ENCODE results near the gene ST6GAL1.

The ST6GAL1 gene

DNA sequence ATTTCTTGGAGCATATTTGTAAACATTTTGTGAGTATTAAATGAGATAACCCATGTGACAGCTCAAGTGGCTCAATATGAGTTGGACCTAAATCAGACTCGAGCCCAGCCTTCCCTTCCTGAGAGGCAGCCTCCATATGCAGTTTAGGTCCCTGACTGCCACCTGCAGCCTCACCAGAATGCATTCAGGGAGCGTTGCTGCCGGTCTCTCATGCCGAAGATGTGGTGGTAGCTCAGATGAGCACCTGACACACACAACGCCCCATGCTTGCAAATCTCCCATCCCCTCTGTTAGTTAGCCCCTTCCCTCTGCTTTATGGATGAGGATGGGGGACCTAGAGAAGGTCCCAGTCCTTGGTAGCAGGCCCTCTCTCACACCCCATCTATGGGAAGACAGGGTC is 9.2 kb downstream of the ST6GAL1 start:
- no peak for DNase-seq
- POLR2A ChIA-PET: no interaction called here
- WGBS (ENCODE audit: insufficient coverage): 92% methylated on average over 5 of the region's 5 CpGs
- H3K36me3 ChIP-seq (ENCODE audit: control insufficient read depth in 4 of 4, insufficient read depth in 4 of 4, low read length in 3 of 4): peaks cover 8 to 29% (median 14%) of the 10 kb centered on the region in 4 experiments
- H3K4me3 ChIP-seq (ENCODE audit: control insufficient read depth in 1 of 7, extremely low read depth in 1 of 7, insufficient read depth in 4 of 7, low read depth in 2 of 7, low read length in 6 of 7): no peak overlapping the region
- H3K27me3 ChIP-seq (replicated peaks in 2 of 5; ENCODE audit: control insufficient read depth in 4 of 5, insufficient read depth in 5 of 5, low read length in 4 of 5): no peaks in the 10 kb centered on the region
- CTCF ChIA-PET: interaction anchor here (1.0 to 1.7 kb wide), 3 partner anchors 8 to 90 kb away, joined by 3 to 8 read pairs (median 5); partner anchors contain the start of gene ST6GAL1
- H3K4me1 ChIP-seq (ENCODE audit: control extremely low read depth in 1 of 4, control insufficient read depth in 4 of 4, insufficient read depth in 4 of 4, low read length in 3 of 4): peaks cover 0 to 5% (median 1%) of the 10 kb centered on the region in 4 experiments
- no peak overlapping the region for H3K27ac ChIP-seq (ENCODE audit: insufficient read depth in 1 of 2, low read depth in 1 of 2, low read length in 2 of 2, poor library complexity in 1 of 2, severe bottlenecking in 2 of 2)
- no peaks in the 10 kb centered on the region for H3K9me3 ChIP-seq (ENCODE audit: control extremely low read depth in 1 of 5, control insufficient read depth in 4 of 5, insufficient read depth in 2 of 5, low read depth in 1 of 5, low read length in 4 of 5)

DNA sequence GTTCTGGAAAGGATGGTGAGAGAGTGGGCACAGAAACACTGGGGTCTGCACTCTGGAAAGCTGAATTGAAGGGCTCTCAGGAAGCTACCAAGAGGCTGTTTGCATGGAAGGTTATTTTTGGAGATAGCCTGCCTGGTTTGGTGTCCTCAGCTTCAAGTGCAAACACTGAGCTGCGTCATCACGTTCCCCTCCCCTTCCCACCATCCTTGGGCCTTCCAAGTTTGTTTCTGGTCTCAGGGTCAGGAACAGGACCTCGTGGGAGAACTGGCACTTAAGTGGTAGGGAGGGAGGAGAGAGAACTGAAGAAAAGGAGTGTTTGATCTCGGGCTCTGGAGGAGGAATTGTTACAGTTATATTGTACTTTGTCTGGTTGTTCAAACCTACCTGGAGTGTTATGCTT is 10.6 kb downstream of the ST6GAL1 start:
- CTCF ChIA-PET: interaction anchor here (0.7 to 1.7 kb wide), 2 partner anchors 10 to 91 kb away, joined by 3 to 8 read pairs; partner anchors contain the start of gene ST6GAL1
- peaks cover 8 to 22% (median 18%) of the 10 kb centered on the region in 4 experiments for H3K36me3 ChIP-seq (ENCODE audit: control insufficient read depth in 4 of 4, insufficient read depth in 4 of 4, low read length in 3 of 4)
- H3K4me3 ChIP-seq (ENCODE audit: control insufficient read depth in 1 of 7, extremely low read depth in 1 of 7, insufficient read depth in 4 of 7, low read depth in 2 of 7, low read length in 6 of 7): no peak overlapping the region
- 67% methylated on average over 1 of the region's 4 CpGs for WGBS (ENCODE audit: insufficient coverage)
- no peaks in the 10 kb centered on the region for H3K27me3 ChIP-seq (replicated peaks in 2 of 5; ENCODE audit: control insufficient read depth in 4 of 5, insufficient read depth in 5 of 5, low read length in 4 of 5)
- H3K4me1 ChIP-seq (ENCODE audit: control extremely low read depth in 1 of 4, control insufficient read depth in 4 of 4, insufficient read depth in 4 of 4, low read length in 3 of 4): peaks cover 0 to 5% (median 1%) of the 10 kb centered on the region in 4 experiments
- DNase-seq: no peak
- no peak overlapping the region for H3K27ac ChIP-seq (ENCODE audit: insufficient read depth in 1 of 2, low read depth in 1 of 2, low read length in 2 of 2, poor library complexity in 1 of 2, severe bottlenecking in 2 of 2)
- POLR2A ChIA-PET: no interaction called here
- H3K9me3 ChIP-seq (ENCODE audit: control extremely low read depth in 1 of 5, control insufficient read depth in 4 of 5, insufficient read depth in 2 of 5, low read depth in 1 of 5, low read length in 4 of 5): no peaks in the 10 kb centered on the region

DNA sequence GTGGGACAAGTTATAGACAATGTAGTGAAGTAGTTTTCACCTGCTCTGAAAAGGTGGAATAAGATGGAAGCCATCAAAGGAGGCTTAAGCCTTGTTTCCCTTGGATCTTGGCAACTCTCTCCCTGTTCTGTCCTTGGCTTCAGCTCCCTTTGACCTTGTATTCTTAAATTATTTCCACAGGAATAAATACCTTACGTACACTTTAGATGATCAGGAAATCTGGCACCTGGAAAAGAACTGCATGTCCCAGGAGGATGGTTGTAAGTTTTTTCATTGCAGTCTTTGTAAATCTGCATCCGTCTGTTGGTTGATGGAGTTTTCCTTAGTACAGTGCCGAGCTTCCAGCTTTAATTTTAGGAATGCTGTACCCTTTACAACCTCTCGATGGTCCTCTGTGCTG is 11.8 kb downstream of the ST6GAL1 start:
- POLR2A ChIA-PET: no interaction called here

DNA sequence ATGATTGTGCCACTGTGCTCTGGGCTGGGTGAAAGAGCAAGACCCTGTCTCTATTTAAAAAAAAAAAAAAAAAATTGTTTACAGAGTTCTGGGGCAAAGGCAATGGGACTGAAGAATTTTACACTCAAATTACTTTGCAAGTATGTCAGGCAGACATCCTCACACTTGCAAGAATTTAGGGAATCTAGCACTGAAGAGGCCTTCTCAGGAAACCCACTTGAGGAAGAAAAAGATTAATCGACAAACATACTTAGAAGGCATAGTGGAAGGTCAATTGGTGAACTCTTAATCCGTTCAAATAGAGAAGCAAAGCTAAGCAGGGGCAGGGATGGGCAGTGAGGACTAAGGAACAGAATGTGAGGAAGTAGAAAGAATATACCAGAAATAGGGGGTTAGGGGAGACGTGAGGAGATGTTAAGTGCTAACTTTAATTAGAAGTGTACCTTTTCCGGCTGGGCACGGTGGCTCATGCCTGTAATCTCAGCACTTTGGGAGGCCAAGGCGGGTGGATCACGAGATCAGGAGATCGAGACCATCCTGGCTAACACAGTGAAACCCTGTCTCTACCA is 15.0 kb downstream of the ST6GAL1 start:
- H3K4me3 ChIP-seq (ENCODE audit: control insufficient read depth in 1 of 7, extremely low read depth in 1 of 7, insufficient read depth in 4 of 7, low read depth in 2 of 7, low read length in 6 of 7): no peak overlapping the region
- no peaks in the 10 kb centered on the region for H3K27me3 ChIP-seq (replicated peaks in 2 of 5; ENCODE audit: control insufficient read depth in 4 of 5, insufficient read depth in 5 of 5, low read length in 4 of 5)
- H3K27ac ChIP-seq (ENCODE audit: insufficient read depth in 1 of 2, low read depth in 1 of 2, low read length in 2 of 2, poor library complexity in 1 of 2, severe bottlenecking in 2 of 2): no peak overlapping the region
- H3K36me3 ChIP-seq (ENCODE audit: control insufficient read depth in 4 of 4, insufficient read depth in 4 of 4, low read length in 3 of 4): peaks cover 11 to 34% (median 30%) of the 10 kb centered on the region in 4 experiments
- POLR2A ChIA-PET: no interaction called here
- no peaks in the 10 kb centered on the region for H3K9me3 ChIP-seq (ENCODE audit: control extremely low read depth in 1 of 5, control insufficient read depth in 4 of 5, insufficient read depth in 2 of 5, low read depth in 1 of 5, low read length in 4 of 5)
- H3K4me1 ChIP-seq (ENCODE audit: control extremely low read depth in 1 of 4, control insufficient read depth in 4 of 4, insufficient read depth in 4 of 4, low read length in 3 of 4): peaks cover 0 to 19% (median 0%) of the 10 kb centered on the region in 4 experiments
- 100% methylated on average over 2 of the region's 8 CpGs for WGBS (ENCODE audit: insufficient coverage)
- CTCF ChIA-PET: interaction anchor here (0.9 to 2.2 kb wide), 3 partner anchors 9 to 96 kb away, joined by 4 to 7 read pairs (median 4); no protein-coding TSS in a partner anchor
- no peak for DNase-seq

More for the DNA sequence above, 11.8 kb downstream of the ST6GAL1 start:
- DNase-seq: no peak
- CTCF ChIA-PET: interaction anchor here (1.2 to 2.3 kb wide), 3 partner anchors 9 to 93 kb away, joined by 3 to 9 read pairs (median 5); no protein-coding TSS in a partner anchor
- Histone ChIP-seq H3K36me3 (ENCODE audit: control insufficient read depth in 4 of 4, insufficient read depth in 4 of 4, low read length in 3 of 4) (peaks cover 8 to 26% (median 18%) of the 10 kb centered on the region in 4 experiments), H3K9me3 (ENCODE audit: control extremely low read depth in 1 of 5, control insufficient read depth in 4 of 5, insufficient read depth in 2 of 5, low read depth in 1 of 5, low read length in 4 of 5) (no peaks in the 10 kb centered on the region), H3K4me3 (ENCODE audit: control insufficient read depth in 1 of 7, extremely low read depth in 1 of 7, insufficient read depth in 4 of 7, low read depth in 2 of 7, low read length in 6 of 7) (no peak overlapping the region), H3K27ac (ENCODE audit: insufficient read depth in 1 of 2, low read depth in 1 of 2, low read length in 2 of 2, poor library complexity in 1 of 2, severe bottlenecking in 2 of 2) (no peak overlapping the region), H3K27me3 (replicated peaks in 2 of 5; ENCODE audit: control insufficient read depth in 4 of 5, insufficient read depth in 5 of 5, low read length in 4 of 5) (no peaks in the 10 kb centered on the region), H3K4me1 (ENCODE audit: control extremely low read depth in 1 of 4, control insufficient read depth in 4 of 4, insufficient read depth in 4 of 4, low read length in 3 of 4) (peaks cover 0 to 4% (median 1%) of the 10 kb centered on the region in 4 experiments)
- WGBS (ENCODE audit: insufficient coverage): 92% methylated on average over 4 of the region's 4 CpGs

DNA sequence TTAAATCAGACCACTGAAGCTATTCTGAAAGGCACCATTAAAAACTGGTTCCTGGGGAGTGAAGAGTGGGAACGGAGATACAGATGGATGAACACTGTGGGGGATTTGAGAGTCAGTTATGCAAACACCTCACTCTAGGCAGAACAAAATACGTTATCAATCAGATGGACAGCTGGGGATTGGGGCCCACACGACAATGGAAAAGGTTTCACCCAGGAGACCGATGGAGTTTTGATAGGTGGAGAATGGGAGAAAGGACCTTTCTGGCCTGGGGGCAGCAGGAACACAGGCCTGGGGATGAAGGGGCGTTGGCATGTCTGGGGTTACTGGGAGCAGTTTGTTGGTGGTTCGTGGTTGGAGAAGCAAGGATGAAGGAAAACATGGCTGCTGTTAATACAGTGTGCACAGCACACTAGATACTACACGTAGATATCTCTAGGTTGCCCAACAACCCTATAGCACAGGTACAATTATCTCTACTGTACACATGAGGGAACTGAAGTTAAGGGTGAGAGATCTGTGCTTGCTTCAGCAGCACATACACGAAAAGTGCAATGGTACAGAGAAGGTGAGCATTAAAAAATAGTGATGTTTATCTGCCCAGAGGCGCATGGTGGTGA is 16.5 kb downstream of the ST6GAL1 start:
- H3K36me3 ChIP-seq (ENCODE audit: control insufficient read depth in 4 of 4, insufficient read depth in 4 of 4, low read length in 3 of 4): peaks cover 20 to 46% (median 34%) of the 10 kb centered on the region in 4 experiments
- no peak for DNase-seq
- H3K9me3 ChIP-seq (ENCODE audit: control extremely low read depth in 1 of 5, control insufficient read depth in 4 of 5, insufficient read depth in 2 of 5, low read depth in 1 of 5, low read length in 4 of 5): peaks cover 0 to 8% (median 0%) of the 10 kb centered on the region in 5 experiments
- no peak overlapping the region for H3K4me3 ChIP-seq (ENCODE audit: control insufficient read depth in 1 of 7, extremely low read depth in 1 of 7, insufficient read depth in 4 of 7, low read depth in 2 of 7, low read length in 6 of 7)
- H3K27ac ChIP-seq (ENCODE audit: insufficient read depth in 1 of 2, low read depth in 1 of 2, low read length in 2 of 2, poor library complexity in 1 of 2, severe bottlenecking in 2 of 2): no peak overlapping the region
- 91% methylated on average over 6 of the region's 9 CpGs for WGBS (ENCODE audit: insufficient coverage)
- POLR2A ChIA-PET: interaction anchor here (0.6 kb wide), 1 partner anchor 21 kb away, joined by 3 read pairs; no protein-coding TSS in a partner anchor
- H3K27me3 ChIP-seq (replicated peaks in 2 of 5; ENCODE audit: control insufficient read depth in 4 of 5, insufficient read depth in 5 of 5, low read length in 4 of 5): no peaks in the 10 kb centered on the region
- CTCF ChIA-PET: interaction anchor here (0.9 to 2.2 kb wide), 2 partner anchors 10 to 11 kb away, joined by 4 to 7 read pairs; no protein-coding TSS in a partner anchor
- H3K4me1 ChIP-seq (ENCODE audit: control extremely low read depth in 1 of 4, control insufficient read depth in 4 of 4, insufficient read depth in 4 of 4, low read length in 3 of 4): peaks cover 0 to 16% (median 1%) of the 10 kb centered on the region in 4 experiments

DNA sequence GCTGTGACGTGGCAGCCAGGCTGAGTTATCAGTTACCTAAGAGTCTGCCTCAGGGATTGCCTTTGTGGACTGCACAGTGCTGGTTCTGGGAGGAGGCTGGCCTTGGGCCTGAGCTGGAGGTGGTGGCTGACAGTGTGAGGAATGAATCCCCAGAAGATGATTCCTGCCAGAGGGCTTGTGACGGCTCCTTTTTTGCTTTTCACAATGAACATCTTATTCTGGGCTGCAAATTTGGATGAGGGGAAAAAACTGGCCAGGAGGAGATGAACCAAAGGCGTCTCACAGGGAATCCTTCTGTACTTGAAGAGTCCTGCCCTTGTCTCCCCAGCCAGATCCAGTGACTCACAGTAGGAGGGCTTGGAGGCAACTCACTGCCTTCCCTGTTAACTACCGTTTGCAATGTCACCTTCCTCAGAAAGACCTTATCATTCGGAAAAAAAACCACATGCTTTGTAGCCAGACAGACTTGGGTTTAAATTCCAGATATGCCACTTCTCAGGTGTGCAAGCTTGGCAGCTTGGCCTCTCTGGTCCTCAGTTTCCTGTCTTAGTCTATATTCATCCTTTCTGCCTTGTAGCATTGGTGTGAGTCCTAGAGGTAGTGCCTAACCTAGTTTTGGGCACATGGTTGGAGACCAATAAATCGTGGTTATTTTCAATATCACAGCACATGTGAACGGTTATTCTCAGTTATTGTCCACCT is 19.1 kb downstream of the ST6GAL1 start:
- ChIA-PET CTCF (interaction anchor here (0.9 to 1.4 kb wide), 2 partner anchors 14 to 15 kb away, joined by 3 to 4 read pairs; no protein-coding TSS in a partner anchor), POLR2A (no interaction called here)
- Histone ChIP-seq H3K27me3 (replicated peaks in 2 of 5; ENCODE audit: control insufficient read depth in 4 of 5, insufficient read depth in 5 of 5, low read length in 4 of 5) (no peaks in the 10 kb centered on the region), H3K36me3 (ENCODE audit: control insufficient read depth in 4 of 4, insufficient read depth in 4 of 4, low read length in 3 of 4) (peaks cover 13 to 29% (median 24%) of the 10 kb centered on the region in 4 experiments), H3K9me3 (ENCODE audit: control extremely low read depth in 1 of 5, control insufficient read depth in 4 of 5, insufficient read depth in 2 of 5, low read depth in 1 of 5, low read length in 4 of 5) (peaks cover 0 to 8% (median 0%) of the 10 kb centered on the region in 5 experiments), H3K4me3 (ENCODE audit: control insufficient read depth in 1 of 7, extremely low read depth in 1 of 7, insufficient read depth in 4 of 7, low read depth in 2 of 7, low read length in 6 of 7) (no peak overlapping the region), H3K4me1 (ENCODE audit: control extremely low read depth in 1 of 4, control insufficient read depth in 4 of 4, insufficient read depth in 4 of 4, low read length in 3 of 4) (peaks cover 8 to 33% (median 17%) of the 10 kb centered on the region in 4 experiments), H3K27ac (ENCODE audit: insufficient read depth in 1 of 2, low read depth in 1 of 2, low read length in 2 of 2, poor library complexity in 1 of 2, severe bottlenecking in 2 of 2) (peak overlapping the region in 1 of 2 experiments; percentile 65)
- WGBS (ENCODE audit: insufficient coverage): 71% methylated on average over 5 of the region's 7 CpGs
- DNase-seq: peak in 2 of 3 donors; percentile 56 to 74

Measured in common myeloid progenitor, CD34-positive (primary cell).